ENCODE data around the gene ZC3HAV1. TPM values are rescaled to one million over a fixed set of nuclear protein-coding genes. Genes with fewer than 3 reads are reported as not detected.

Gene ZC3HAV1
- total and polyA plus RNA-seq, 5 donors from 2014 or later = 122 to 220 (median 154) TPM

- Mint-ChIP-seq H3K9me3 (no peaks in the 10 kb centered on the region), H3K4me1 (peaks cover 0 to 8% (median 5%) of the 10 kb centered on the region in 4 donors), H3K27me3 (no peaks in the 10 kb centered on the region), H3K27ac (peak overlapping the region in 1 of 3 donors; percentile 17), H3K4me3 (no peak overlapping the region), H3K36me3 (no peaks in the 10 kb centered on the region)
- no peaks in the 10 kb centered on the region for H3K9me3 ChIP-seq (ENCODE audit: control insufficient read depth in 2 of 2, low read length in 2 of 2)
- H3K4me1 ChIP-seq (ENCODE audit: control insufficient read depth, insufficient read depth, low read length, poor library complexity, severe bottlenecking) = no peaks in the 10 kb centered on the region
- no peak overlapping the region for H3K4me3 ChIP-seq (ENCODE audit: low read depth, low read length)
- H3K36me3 ChIP-seq (ENCODE audit: control insufficient read depth, insufficient read depth, low read length) = no peaks in the 10 kb centered on the region
- peaks cover 6% of the 10 kb centered on the region for H3K27me3 ChIP-seq (ENCODE audit: control insufficient read depth, insufficient read depth, low read length)
- no peak overlapping the region for H3K27ac ChIP-seq (ENCODE audit: insufficient read depth, low read length, poor library complexity, severe bottlenecking)
- DNase-seq (peak; percentile 34 to 82 (median 67)), ATAC-seq (ENCODE audit: low read depth in 2 of 2) (peak; percentile 61 to 70)
Observed at GRCh38 chr7:139016931-139017511, 92.5 kb downstream of the ZC3HAV1 start.

- H3K36me3 Mint-ChIP-seq = no peaks in the 10 kb centered on the region
- no peak overlapping the region for H3K27ac ChIP-seq (ENCODE audit: insufficient read depth, low read length, poor library complexity, severe bottlenecking)
- no peak overlapping the region for H3K4me3 Mint-ChIP-seq
- no peaks in the 10 kb centered on the region for H3K9me3 ChIP-seq (ENCODE audit: control insufficient read depth in 2 of 2, low read length in 2 of 2)
- no peak overlapping the region for H3K4me3 ChIP-seq (ENCODE audit: low read depth, low read length)
- peaks cover 6% of the 10 kb centered on the region for H3K27me3 ChIP-seq (ENCODE audit: control insufficient read depth, insufficient read depth, low read length)
- H3K4me1 ChIP-seq (ENCODE audit: control insufficient read depth, insufficient read depth, low read length, poor library complexity, severe bottlenecking) = no peaks in the 10 kb centered on the region
- H3K4me1 Mint-ChIP-seq = no peaks in the 10 kb centered on the region
- H3K36me3 ChIP-seq (ENCODE audit: control insufficient read depth, insufficient read depth, low read length) = no peaks in the 10 kb centered on the region
- H3K27ac Mint-ChIP-seq = no peak overlapping the region
- peaks cover 0 to 1% (median 0%) of the 10 kb centered on the region in 7 donors for H3K9me3 Mint-ChIP-seq
- DNase-seq = no peak
- no peak for ATAC-seq (ENCODE audit: low read depth in 2 of 2)
- H3K27me3 Mint-ChIP-seq = peaks cover 12% of the 10 kb centered on the region
Observed at GRCh38 chr7:139011373-139011772, 98.1 kb downstream of the ZC3HAV1 start.

GRCh38 chr7:139004321-139005090 is 105.0 kb downstream of the ZC3HAV1 start:
- no peaks in the 10 kb centered on the region for H3K36me3 Mint-ChIP-seq
- H3K4me3 Mint-ChIP-seq = no peak overlapping the region
- H3K9me3 Mint-ChIP-seq = peaks cover 0 to 11% (median 6%) of the 10 kb centered on the region in 7 donors
- no peak overlapping the region for H3K27ac ChIP-seq (ENCODE audit: insufficient read depth, low read length, poor library complexity, severe bottlenecking)
- no peaks in the 10 kb centered on the region for H3K4me1 Mint-ChIP-seq
- H3K36me3 ChIP-seq (ENCODE audit: control insufficient read depth, insufficient read depth, low read length) = no peaks in the 10 kb centered on the region
- H3K4me3 ChIP-seq (ENCODE audit: low read depth, low read length) = no peak overlapping the region
- H3K9me3 ChIP-seq (ENCODE audit: control insufficient read depth in 2 of 2, low read length in 2 of 2) = peaks cover 7 to 8% of the 10 kb centered on the region in 2 experiments
- H3K27ac Mint-ChIP-seq = no peak overlapping the region
- peaks cover 24% of the 10 kb centered on the region for H3K27me3 Mint-ChIP-seq
- H3K27me3 ChIP-seq (ENCODE audit: control insufficient read depth, insufficient read depth, low read length) = peaks cover 8% of the 10 kb centered on the region
- ATAC-seq (ENCODE audit: low read depth in 2 of 2) (no peak), DNase-seq (no peak)
- H3K4me1 ChIP-seq (ENCODE audit: control insufficient read depth, insufficient read depth, low read length, poor library complexity, severe bottlenecking) = no peaks in the 10 kb centered on the region

- DNase-seq (no peak), ATAC-seq (ENCODE audit: low read depth in 2 of 2) (no peak)
- H3K36me3 Mint-ChIP-seq = no peaks in the 10 kb centered on the region
- no peak overlapping the region for H3K4me3 Mint-ChIP-seq
- no peak overlapping the region for H3K27ac Mint-ChIP-seq
- Histone ChIP-seq H3K27ac (ENCODE audit: insufficient read depth, low read length, poor library complexity, severe bottlenecking) (no peak overlapping the region), H3K27me3 (ENCODE audit: control insufficient read depth, insufficient read depth, low read length) (peaks cover 8% of the 10 kb centered on the region), H3K4me3 (ENCODE audit: low read depth, low read length) (no peak overlapping the region), H3K9me3 (ENCODE audit: control insufficient read depth in 2 of 2, low read length in 2 of 2) (peaks cover 4 to 7% of the 10 kb centered on the region in 2 experiments), H3K36me3 (ENCODE audit: control insufficient read depth, insufficient read depth, low read length) (no peaks in the 10 kb centered on the region), H3K4me1 (ENCODE audit: control insufficient read depth, insufficient read depth, low read length, poor library complexity, severe bottlenecking) (no peaks in the 10 kb centered on the region)
- no peaks in the 10 kb centered on the region for H3K4me1 Mint-ChIP-seq
- peaks cover 0 to 7% (median 4%) of the 10 kb centered on the region in 7 donors for H3K9me3 Mint-ChIP-seq
- H3K27me3 Mint-ChIP-seq = peaks cover 53% of the 10 kb centered on the region
Observed at GRCh38 chr7:138999414-138999813, 110.1 kb downstream of the ZC3HAV1 start.

Other genes with a start within 250 kb of the ZC3HAV1 start
- gene KIAA1549, start 128.3 kb downstream of the ZC3HAV1 start, total RNA-seq = 0.10 TPM
- gene KIAA1549, start 128.3 kb downstream of the ZC3HAV1 start, polyA plus RNA-seq = not detected
- gene ZC3HAV1L, start 73.7 kb downstream of the ZC3HAV1 start, total RNA-seq = 1.4 TPM
- gene ZC3HAV1L, start 73.7 kb downstream of the ZC3HAV1 start, polyA plus RNA-seq = under 1 TPM in 3 of 4 donors, not detected in 1; 0.25 to 0.86 (median 0.64) TPM
- 12.5 TPM for gene UBN2, start 121.5 kb upstream of the ZC3HAV1 start, total RNA-seq
- 1 to 10 TPM in 3 of 4 donors, under 1 TPM in 1; 0.59 to 2.2 (median 1.5) TPM for gene UBN2, start 121.5 kb upstream of the ZC3HAV1 start, polyA plus RNA-seq
- gene FMC1, start 231.6 kb upstream of the ZC3HAV1 start, total RNA-seq = 3.4 TPM
- gene FMC1, start 231.6 kb upstream of the ZC3HAV1 start, polyA plus RNA-seq = 10 to 100 TPM; 42.2 to 56.8 (median 56.4) TPM